Measurements from ENCODE around the gene AHCYL2. TPM values are rescaled to one million over a fixed set of nuclear protein-coding genes. Genes with fewer than 3 reads are reported as not detected.

The AHCYL2 gene
- total and polyA plus RNA-seq, 2 experiments from 2014 or later = 7.8 to 29.4 TPM

DNA sequence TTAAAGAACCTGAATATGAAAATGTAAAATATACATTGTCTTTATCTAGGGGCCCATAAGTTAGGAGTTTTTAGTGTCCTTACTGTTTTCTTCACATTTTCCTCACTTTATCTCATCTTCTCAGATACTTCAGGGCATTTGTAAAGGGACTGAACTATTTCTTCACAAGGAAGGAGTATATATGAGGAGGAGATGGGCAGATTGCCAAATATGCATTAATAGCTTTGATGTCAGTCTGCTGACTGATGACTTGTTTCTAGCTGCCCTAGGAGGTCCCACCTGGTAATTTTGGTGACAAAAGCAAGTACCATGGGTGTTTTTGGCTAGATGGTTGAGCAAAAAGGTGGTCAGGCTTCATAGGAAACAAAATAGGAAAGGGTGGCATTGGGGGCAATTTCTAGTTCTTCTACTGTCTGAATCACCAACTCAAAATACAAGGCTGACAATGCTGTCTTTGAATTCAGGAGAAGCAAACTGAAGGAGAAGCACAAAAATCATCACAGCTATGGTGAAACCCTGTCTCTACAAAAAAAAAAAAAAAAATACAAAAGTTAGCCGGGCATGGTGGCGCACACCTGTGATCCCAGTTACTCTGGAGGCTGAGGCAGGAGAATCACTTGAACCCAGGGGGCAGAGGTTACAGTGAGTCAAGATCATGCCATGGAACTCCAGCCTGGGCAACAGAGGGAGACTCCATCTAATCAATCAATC is 199.0 kb downstream of the AHCYL2 start (continued):
- no peak for TF ChIP-seq EZH2 (IDR thresholded peaks at IDR 0.05; ENCODE audit: low read depth, unreplicated experiment)

DNA sequence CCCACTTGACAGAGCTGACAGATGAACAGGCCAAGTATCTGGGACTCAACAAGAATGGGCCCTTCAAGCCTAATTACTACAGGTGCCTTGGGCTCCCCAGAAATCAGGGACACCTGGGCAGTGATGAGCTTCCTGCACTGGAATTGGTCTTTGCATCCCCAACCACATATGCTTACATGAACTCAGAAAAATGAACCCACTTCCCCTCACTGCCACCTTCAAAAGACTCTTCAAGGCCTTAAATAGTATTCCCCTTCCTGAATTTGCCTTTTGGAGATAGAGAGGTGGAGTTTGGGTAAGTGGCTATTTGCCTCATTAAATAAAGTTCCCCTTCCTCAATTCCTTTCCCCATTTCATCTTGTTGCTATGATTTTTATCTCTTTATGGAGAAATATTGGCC is 201.7 kb downstream of the AHCYL2 start:
- Histone ChIP-seq H3K36me3 (ENCODE audit: insufficient read depth) (peaks cover 7% of the 10 kb centered on the region), H3K4me1 (ENCODE audit: insufficient read depth) (no peaks in the 10 kb centered on the region), H2AFZ (no peak overlapping the region), H3F3A (replicated peaks; ENCODE audit: low read depth) (no peaks in the 10 kb centered on the region), H3K27ac (ENCODE audit: low read depth) (no peak overlapping the region), H4K20me1 (replicated peaks; ENCODE audit: insufficient read depth) (no peaks in the 10 kb centered on the region), H3K9me2 (ENCODE audit: insufficient read depth) (no peaks in the 10 kb centered on the region), H3K4me3 (no peak overlapping the region), H3K79me2 (replicated peaks; ENCODE audit: insufficient read depth) (no peaks in the 10 kb centered on the region), H3K27me3 (ENCODE audit: insufficient read depth) (no peaks in the 10 kb centered on the region), H3K4me2 (no peak overlapping the region)
- no peak for ATAC-seq
- Mint-ChIP-seq H3K9me3 (no peaks in the 10 kb centered on the region), H3K27me3 (ENCODE audit: insufficient read depth, low read depth, poor library complexity) (no peaks in the 10 kb centered on the region), H3K4me3 (no peak overlapping the region), H3K27ac (no peak overlapping the region), H3K4me1 (no peaks in the 10 kb centered on the region), H3K36me3 (ENCODE audit: low read depth) (peaks cover 12% of the 10 kb centered on the region)
- no peak for DNase-seq (ENCODE audit: low spot score)
- TF ChIP-seq, protein P1, sequence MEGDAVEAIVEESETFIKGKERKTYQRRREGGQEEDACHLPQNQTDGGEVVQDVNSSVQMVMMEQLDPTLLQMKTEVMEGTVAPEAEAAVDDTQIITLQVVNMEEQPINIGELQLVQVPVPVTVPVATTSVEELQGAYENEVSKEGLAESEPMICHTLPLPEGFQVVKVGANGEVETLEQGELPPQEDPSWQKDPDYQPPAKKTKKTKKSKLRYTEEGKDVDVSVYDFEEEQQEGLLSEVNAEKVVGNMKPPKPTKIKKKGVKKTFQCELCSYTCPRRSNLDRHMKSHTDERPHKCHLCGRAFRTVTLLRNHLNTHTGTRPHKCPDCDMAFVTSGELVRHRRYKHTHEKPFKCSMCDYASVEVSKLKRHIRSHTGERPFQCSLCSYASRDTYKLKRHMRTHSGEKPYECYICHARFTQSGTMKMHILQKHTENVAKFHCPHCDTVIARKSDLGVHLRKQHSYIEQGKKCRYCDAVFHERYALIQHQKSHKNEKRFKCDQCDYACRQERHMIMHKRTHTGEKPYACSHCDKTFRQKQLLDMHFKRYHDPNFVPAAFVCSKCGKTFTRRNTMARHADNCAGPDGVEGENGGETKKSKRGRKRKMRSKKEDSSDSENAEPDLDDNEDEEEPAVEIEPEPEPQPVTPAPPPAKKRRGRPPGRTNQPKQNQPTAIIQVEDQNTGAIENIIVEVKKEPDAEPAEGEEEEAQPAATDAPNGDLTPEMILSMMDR (conservative IDR thresholded peaks at IDR 0.05; ENCODE audit: low read depth in 2 of 2) = no peak
- TF ChIP-seq EZH2 (IDR thresholded peaks at IDR 0.05; ENCODE audit: low read depth, unreplicated experiment) (no peak), ZNF331 (CRISPR knock-in tag; IDR thresholded peaks at IDR 0.05; ENCODE audit: low read depth) (no peak), STAT1 (IDR thresholded peaks at IDR 0.05; ENCODE audit: unreplicated experiment) (no peak), POLR2AphosphoS5 (IDR thresholded peaks at IDR 0.05; ENCODE audit: low read depth) (no peak), EZH2phosphoT487 (IDR thresholded peaks at IDR 0.05; ENCODE audit: unreplicated experiment) (no peak), CREB1 (CRISPR knock-in tag; IDR thresholded peaks at IDR 0.05; ENCODE audit: low read depth) (no peak), ZNF114 (CRISPR knock-in tag; IDR thresholded peaks at IDR 0.05) (no peak), NANOG (IDR thresholded peaks at IDR 0.05; ENCODE audit: borderline replicate concordance) (no peak), JUNB (IDR thresholded peaks at IDR 0.05; ENCODE audit: unreplicated experiment) (no peak)
- TF ChIP-seq, protein P2, sequence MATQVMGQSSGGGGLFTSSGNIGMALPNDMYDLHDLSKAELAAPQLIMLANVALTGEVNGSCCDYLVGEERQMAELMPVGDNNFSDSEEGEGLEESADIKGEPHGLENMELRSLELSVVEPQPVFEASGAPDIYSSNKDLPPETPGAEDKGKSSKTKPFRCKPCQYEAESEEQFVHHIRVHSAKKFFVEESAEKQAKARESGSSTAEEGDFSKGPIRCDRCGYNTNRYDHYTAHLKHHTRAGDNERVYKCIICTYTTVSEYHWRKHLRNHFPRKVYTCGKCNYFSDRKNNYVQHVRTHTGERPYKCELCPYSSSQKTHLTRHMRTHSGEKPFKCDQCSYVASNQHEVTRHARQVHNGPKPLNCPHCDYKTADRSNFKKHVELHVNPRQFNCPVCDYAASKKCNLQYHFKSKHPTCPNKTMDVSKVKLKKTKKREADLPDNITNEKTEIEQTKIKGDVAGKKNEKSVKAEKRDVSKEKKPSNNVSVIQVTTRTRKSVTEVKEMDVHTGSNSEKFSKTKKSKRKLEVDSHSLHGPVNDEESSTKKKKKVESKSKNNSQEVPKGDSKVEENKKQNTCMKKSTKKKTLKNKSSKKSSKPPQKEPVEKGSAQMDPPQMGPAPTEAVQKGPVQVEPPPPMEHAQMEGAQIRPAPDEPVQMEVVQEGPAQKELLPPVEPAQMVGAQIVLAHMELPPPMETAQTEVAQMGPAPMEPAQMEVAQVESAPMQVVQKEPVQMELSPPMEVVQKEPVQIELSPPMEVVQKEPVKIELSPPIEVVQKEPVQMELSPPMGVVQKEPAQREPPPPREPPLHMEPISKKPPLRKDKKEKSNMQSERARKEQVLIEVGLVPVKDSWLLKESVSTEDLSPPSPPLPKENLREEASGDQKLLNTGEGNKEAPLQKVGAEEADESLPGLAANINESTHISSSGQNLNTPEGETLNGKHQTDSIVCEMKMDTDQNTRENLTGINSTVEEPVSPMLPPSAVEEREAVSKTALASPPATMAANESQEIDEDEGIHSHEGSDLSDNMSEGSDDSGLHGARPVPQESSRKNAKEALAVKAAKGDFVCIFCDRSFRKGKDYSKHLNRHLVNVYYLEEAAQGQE (IDR thresholded peaks at IDR 0.05; ENCODE audit: unreplicated experiment) = no peak
- TF ChIP-seq, protein P3, sequence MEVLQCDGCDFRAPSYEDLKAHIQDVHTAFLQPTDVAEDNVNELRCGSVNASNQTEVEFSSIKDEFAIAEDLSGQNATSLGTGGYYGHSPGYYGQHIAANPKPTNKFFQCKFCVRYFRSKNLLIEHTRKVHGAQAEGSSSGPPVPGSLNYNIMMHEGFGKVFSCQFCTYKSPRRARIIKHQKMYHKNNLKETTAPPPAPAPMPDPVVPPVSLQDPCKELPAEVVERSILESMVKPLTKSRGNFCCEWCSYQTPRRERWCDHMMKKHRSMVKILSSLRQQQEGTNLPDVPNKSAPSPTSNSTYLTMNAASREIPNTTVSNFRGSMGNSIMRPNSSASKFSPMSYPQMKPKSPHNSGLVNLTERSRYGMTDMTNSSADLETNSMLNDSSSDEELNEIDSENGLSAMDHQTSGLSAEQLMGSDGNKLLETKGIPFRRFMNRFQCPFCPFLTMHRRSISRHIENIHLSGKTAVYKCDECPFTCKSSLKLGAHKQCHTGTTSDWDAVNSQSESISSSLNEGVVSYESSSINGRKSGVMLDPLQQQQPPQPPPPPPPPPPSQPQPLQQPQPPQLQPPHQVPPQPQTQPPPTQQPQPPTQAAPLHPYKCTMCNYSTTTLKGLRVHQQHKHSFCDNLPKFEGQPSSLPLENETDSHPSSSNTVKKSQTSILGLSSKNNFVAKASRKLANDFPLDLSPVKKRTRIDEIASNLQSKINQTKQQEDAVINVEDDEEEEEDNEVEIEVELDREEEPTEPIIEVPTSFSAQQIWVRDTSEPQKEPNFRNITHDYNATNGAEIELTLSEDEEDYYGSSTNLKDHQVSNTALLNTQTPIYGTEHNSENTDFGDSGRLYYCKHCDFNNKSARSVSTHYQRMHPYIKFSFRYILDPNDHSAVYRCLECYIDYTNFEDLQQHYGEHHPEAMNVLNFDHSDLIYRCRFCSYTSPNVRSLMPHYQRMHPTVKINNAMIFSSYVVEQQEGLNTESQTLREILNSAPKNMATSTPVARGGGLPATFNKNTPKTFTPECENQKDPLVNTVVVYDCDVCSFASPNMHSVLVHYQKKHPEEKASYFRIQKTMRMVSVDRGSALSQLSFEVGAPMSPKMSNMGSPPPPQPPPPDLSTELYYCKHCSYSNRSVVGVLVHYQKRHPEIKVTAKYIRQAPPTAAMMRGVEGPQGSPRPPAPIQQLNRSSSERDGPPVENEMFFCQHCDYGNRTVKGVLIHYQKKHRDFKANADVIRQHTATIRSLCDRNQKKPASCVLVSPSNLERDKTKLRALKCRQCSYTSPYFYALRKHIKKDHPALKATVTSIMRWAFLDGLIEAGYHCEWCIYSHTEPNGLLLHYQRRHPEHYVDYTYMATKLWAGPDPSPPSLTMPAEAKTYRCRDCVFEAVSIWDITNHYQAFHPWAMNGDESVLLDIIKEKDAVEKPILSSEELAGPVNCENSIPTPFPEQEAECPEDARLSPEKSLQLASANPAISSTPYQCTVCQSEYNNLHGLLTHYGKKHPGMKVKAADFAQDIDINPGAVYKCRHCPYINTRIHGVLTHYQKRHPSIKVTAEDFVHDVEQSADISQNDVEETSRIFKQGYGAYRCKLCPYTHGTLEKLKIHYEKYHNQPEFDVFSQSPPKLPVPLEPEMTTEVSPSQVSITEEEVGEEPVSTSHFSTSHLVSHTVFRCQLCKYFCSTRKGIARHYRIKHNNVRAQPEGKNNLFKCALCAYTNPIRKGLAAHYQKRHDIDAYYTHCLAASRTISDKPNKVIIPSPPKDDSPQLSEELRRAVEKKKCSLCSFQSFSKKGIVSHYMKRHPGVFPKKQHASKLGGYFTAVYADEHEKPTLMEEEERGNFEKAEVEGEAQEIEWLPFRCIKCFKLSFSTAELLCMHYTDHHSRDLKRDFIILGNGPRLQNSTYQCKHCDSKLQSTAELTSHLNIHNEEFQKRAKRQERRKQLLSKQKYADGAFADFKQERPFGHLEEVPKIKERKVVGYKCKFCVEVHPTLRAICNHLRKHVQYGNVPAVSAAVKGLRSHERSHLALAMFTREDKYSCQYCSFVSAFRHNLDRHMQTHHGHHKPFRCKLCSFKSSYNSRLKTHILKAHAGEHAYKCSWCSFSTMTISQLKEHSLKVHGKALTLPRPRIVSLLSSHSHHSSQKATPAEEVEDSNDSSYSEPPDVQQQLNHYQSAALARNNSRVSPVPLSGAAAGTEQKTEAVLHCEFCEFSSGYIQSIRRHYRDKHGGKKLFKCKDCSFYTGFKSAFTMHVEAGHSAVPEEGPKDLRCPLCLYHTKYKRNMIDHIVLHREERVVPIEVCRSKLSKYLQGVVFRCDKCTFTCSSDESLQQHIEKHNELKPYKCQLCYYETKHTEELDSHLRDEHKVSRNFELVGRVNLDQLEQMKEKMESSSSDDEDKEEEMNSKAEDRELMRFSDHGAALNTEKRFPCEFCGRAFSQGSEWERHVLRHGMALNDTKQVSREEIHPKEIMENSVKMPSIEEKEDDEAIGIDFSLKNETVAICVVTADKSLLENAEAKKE (CRISPR knock-in tag; IDR thresholded peaks at IDR 0.05) = no peak
- TF ChIP-seq, protein P4, sequence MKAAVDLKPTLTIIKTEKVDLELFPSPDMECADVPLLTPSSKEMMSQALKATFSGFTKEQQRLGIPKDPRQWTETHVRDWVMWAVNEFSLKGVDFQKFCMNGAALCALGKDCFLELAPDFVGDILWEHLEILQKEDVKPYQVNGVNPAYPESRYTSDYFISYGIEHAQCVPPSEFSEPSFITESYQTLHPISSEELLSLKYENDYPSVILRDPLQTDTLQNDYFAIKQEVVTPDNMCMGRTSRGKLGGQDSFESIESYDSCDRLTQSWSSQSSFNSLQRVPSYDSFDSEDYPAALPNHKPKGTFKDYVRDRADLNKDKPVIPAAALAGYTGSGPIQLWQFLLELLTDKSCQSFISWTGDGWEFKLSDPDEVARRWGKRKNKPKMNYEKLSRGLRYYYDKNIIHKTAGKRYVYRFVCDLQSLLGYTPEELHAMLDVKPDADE (IDR thresholded peaks at IDR 0.05) = no peak

Measured in GM23338 (cell line).